H1 (cell line): ENCODE data around the gene CGNL1.

ENCODE experiments used
- GABPA ChIP-seq: IDR thresholded peaks from 2 replicates; pipeline ENCODE4 v1.6.1; 2011; ENCODE audit warnings: mild to moderate bottlenecking, low read length, moderate library complexity, borderline replicate concordance; ENCODE audit not compliant: insufficient read depth
- TF ChIP-seq, protein P1 (sequence below), 3 experiments: IDR thresholded peaks; 1 replicate in 2 of 3; 2 replicates in 1 of 3; pipeline versions ENCODE4 v1.5.1 to v1.6.1; 2011; ENCODE audit warnings: low read length in 3 of 3, mild to moderate bottlenecking in 3 of 3, inconsistent platforms in 2 of 3, low read depth in 1 of 3, moderate library complexity in 1 of 3; ENCODE audit not compliant: insufficient read depth in 1 of 3; ENCODE audit errors: control extremely low read depth in 1 of 3

DNA sequence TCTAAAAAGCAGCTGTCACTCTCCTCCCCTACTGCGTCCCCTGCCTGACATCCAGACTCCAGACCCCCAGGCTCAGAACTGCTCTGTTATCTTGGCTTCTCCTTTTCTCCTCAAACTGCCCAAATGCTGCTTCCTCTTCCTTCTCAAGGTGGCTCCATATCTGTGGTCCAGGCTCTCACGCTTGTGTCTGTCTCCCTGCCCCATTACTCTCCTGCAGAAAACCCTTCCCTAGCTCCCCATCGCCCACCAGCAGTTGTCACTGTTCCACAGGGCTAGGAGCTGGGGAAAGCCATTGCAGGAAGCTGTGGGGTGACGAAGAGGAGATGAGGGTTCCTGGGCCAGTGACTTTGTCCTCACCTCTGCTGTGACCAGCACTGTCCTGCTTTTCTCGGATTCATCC is 30.7 kb upstream of the CGNL1 start:
- no peak for TF ChIP-seq GABPA
- TF ChIP-seq, protein P1, sequence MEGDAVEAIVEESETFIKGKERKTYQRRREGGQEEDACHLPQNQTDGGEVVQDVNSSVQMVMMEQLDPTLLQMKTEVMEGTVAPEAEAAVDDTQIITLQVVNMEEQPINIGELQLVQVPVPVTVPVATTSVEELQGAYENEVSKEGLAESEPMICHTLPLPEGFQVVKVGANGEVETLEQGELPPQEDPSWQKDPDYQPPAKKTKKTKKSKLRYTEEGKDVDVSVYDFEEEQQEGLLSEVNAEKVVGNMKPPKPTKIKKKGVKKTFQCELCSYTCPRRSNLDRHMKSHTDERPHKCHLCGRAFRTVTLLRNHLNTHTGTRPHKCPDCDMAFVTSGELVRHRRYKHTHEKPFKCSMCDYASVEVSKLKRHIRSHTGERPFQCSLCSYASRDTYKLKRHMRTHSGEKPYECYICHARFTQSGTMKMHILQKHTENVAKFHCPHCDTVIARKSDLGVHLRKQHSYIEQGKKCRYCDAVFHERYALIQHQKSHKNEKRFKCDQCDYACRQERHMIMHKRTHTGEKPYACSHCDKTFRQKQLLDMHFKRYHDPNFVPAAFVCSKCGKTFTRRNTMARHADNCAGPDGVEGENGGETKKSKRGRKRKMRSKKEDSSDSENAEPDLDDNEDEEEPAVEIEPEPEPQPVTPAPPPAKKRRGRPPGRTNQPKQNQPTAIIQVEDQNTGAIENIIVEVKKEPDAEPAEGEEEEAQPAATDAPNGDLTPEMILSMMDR (IDR thresholded peaks at IDR 0.05; ENCODE audit: control extremely low read depth in 1 of 3, insufficient read depth in 1 of 3, low read depth in 1 of 3, low read length in 3 of 3): peak; percentile 67 to 83 (median 80)
